K562 (cell line): ENCODE data around the gene PRCC. TPM values are rescaled to one million over a fixed set of nuclear protein-coding genes. Genes with fewer than 3 reads are reported as not detected.

Source experiments
- ATAC-seq: fragments of 200-7000 bp; cut with Tn5 transposase; 3 replicates; pipeline ENCODE4 v1.9.1; 2020; ENCODE audit warnings: moderate library complexity
- BruUV-seq: library from RNA; stranded (reverse); fragments of 400-500 nt; replicated peaks from 2 replicates; lab custom pipeline; 2021; lab: Mats Ljungman, UMichigan
- CTCF ChIA-PET: fragments of 300-600 bp; formaldehyde crosslinking; extraction: SDS; loops from one replicate; lab custom pipeline; 2021; ENCODE audit warnings: low intra/inter-chr PET ratio; lab: Yijun Ruan, JAX
- POLR2A ChIA-PET: fragments of 300-600, 350-650 bp; sonication (Branson Sonifier 250); formaldehyde crosslinking; extraction: SDS; loops from one replicate; lab custom pipeline; 2021; ENCODE audit warnings: antibody characterized with exemption, inconsistent platforms; lab: Yijun Ruan, JAX
- DNase-seq, 4 experiments: peaks; one replicate each; pipeline versions ENCODE4 v3.0.0 to v3.0.0-alpha.2; 2011 to 2018; ENCODE audit warnings: low spot score in 3 of 4, mixed read lengths in 3 of 4; ENCODE audit errors: extremely low read depth in 1 of 4
- FAIRE-seq: peaks from 2 replicates; lab custom pipeline; 2011; peaks lifted over from hg19 to GRCh38; lab: Jason Lieb, UNC
- H2AFZ ChIP-seq: 2 replicates; pipeline ENCODE4 v1.6.0; 2011; ENCODE audit warnings: low read depth, low read length, control low read depth, inconsistent platforms
- H3K27ac ChIP-seq: fragments of 200-600 bp; 3 replicates; pipeline ENCODE4 v1.8.0; 2011; ENCODE audit warnings: low read depth, mild to moderate bottlenecking, control low read depth, inconsistent platforms, low read length, moderate library complexity, mixed read lengths; ENCODE audit errors: extremely low read depth
- H3K27me3 ChIP-seq, 2 experiments: fragments of 300-600 bp in 1 of 2; 2 replicates in 1 of 2; 3 replicates in 1 of 2; pipeline versions ENCODE4 v1.6.0 to v1.8.0; 2011; ENCODE audit warnings: inconsistent platforms in 2 of 2, low read length in 2 of 2, mild to moderate bottlenecking in 1 of 2, mixed read lengths in 1 of 2, moderate library complexity in 1 of 2; ENCODE audit not compliant: control insufficient read depth in 2 of 2, insufficient read depth in 2 of 2
- H3K36me3 ChIP-seq: fragments of 300-600 bp; 3 replicates; pipeline ENCODE4 v1.8.0; 2011; ENCODE audit warnings: mild to moderate bottlenecking, low read length, inconsistent platforms; ENCODE audit not compliant: control insufficient read depth, insufficient read depth
- H3K4me1 ChIP-seq, 2 experiments: fragments of 200-600 bp in 1 of 2; replicated peaks in 1 of 2; 2 replicates in 1 of 2; 3 replicates in 1 of 2; pipeline versions ENCODE4 v1.5.1 to v1.8.0; 2011; ENCODE audit warnings: inconsistent platforms in 2 of 2, low read length in 2 of 2, mild to moderate bottlenecking in 1 of 2, mixed read lengths in 1 of 2, moderate library complexity in 1 of 2; ENCODE audit not compliant: control insufficient read depth in 2 of 2, insufficient read depth in 2 of 2
- H3K4me2 ChIP-seq: 2 replicates; pipeline ENCODE4 v1.6.1; 2011; ENCODE audit warnings: low read length, control low read depth, inconsistent platforms, mixed read lengths; ENCODE audit not compliant: insufficient read depth
- H3K4me3 ChIP-seq: fragments of 200-600 bp; sonication (generic), shearing (Covaris generic); 2 replicates; pipeline ENCODE4 v1.5.1; 2016; ENCODE audit warnings: control low read depth, inconsistent platforms
- H3K79me2 ChIP-seq: fragments of 200-600 bp; 3 replicates; pipeline ENCODE4 v1.8.0; 2011; ENCODE audit warnings: low read length, inconsistent platforms; ENCODE audit not compliant: control insufficient read depth, insufficient read depth
- H3K9ac ChIP-seq, 2 experiments: 2 replicates each; pipeline versions ENCODE4 v1.6.0 to v1.6.1; 2011; ENCODE audit warnings: low read depth in 2 of 2, low read length in 2 of 2, control low read depth in 1 of 2, inconsistent platforms in 1 of 2, mild to moderate bottlenecking in 1 of 2, mixed read lengths in 1 of 2; ENCODE audit not compliant: insufficient read depth in 1 of 2
- H3K9me1 ChIP-seq: one replicate; pipeline ENCODE4 v1.6.0; 2011; ENCODE audit warnings: inconsistent platforms, mild to moderate bottlenecking, low read length, moderate library complexity; ENCODE audit not compliant: control insufficient read depth, insufficient read depth
- H3K9me3 ChIP-seq: replicated peaks from 2 replicates; pipeline ENCODE4 v1.5.1; 2011; ENCODE audit warnings: low read depth, low read length, inconsistent platforms; ENCODE audit not compliant: control insufficient read depth, insufficient read depth
- H4K20me1 ChIP-seq: replicated peaks from 2 replicates; pipeline ENCODE4 v1.6.1; 2011; ENCODE audit warnings: low read length, inconsistent platforms, mixed read lengths; ENCODE audit not compliant: control insufficient read depth, insufficient read depth
- C11orf30 ChIP-seq: fragments of 450-650 bp; IDR thresholded peaks from 2 replicates; pipeline ENCODE4 v1.6.1; 2016; ENCODE audit warnings: low read depth, mild to moderate bottlenecking
- ERF ChIP-seq: fragments of 450-650 bp; formaldehyde crosslinking; IDR thresholded peaks from 2 replicates; pipeline ENCODE4 v1.4.0; 2020; ENCODE audit warnings: mild to moderate bottlenecking, mixed read lengths
- ESRRA ChIP-seq: fragments of 450-650 bp; IDR thresholded peaks from 2 replicates; pipeline ENCODE4 v1.6.1; 2014; ENCODE audit warnings: low read depth, mild to moderate bottlenecking, moderate library complexity, borderline replicate concordance
- ETV1 ChIP-seq: fragments of 450-650 bp; conservative IDR thresholded peaks from 2 replicates; pipeline ENCODE4 v1.6.1; 2016; ENCODE audit warnings: missing genetic modification characterization, control low read depth, low read depth, missing compliant biosample characterization
- GABPB1 ChIP-seq: sonication (generic); formaldehyde crosslinking; IDR thresholded peaks from 2 replicates; pipeline ENCODE4 v1.8.0; 2022; ENCODE audit warnings: mild to moderate bottlenecking, missing genetic modification reagents
- GTF2A2 ChIP-seq: IDR thresholded peaks from 2 replicates; pipeline ENCODE4 v1.6.1; 2016; ENCODE audit warnings: mild to moderate bottlenecking, missing genetic modification characterization, missing compliant biosample characterization
- KLF16 ChIP-seq: IDR thresholded peaks from 2 replicates; pipeline ENCODE4 v1.6.1; 2016; ENCODE audit warnings: antibody characterized with exemption
- MXI1 ChIP-seq: IDR thresholded peaks from 2 replicates; pipeline ENCODE4 v1.6.1; 2011; ENCODE audit warnings: low read depth, mild to moderate bottlenecking, improper control_type of control experiment, low read length
- POLR3A ChIP-seq: IDR thresholded peaks from 2 replicates; pipeline ENCODE4 v1.6.1; 2011; ENCODE audit warnings: borderline replicate concordance, mild to moderate bottlenecking, moderate library complexity; ENCODE audit not compliant: insufficient read length, insufficient read depth; ENCODE audit errors: extremely low read depth
- POU5F1 ChIP-seq: fragments of 150-350 bp; IDR thresholded peaks from 2 replicates; pipeline ENCODE4 v1.6.1; 2014; ENCODE audit warnings: borderline replicate concordance, low read length, low read depth, mild to moderate bottlenecking; ENCODE audit not compliant: partially characterized antibody
- RAD21 ChIP-seq, 2 experiments: fragments of 250-450 bp in 1 of 2; fragments of 450-650 bp in 1 of 2; sonication (Bioruptor Pico) in 1 of 2; formaldehyde crosslinking in 1 of 2; IDR thresholded peaks in 1 of 2; conservative IDR thresholded peaks in 1 of 2; 2 replicates each; pipeline versions ENCODE4 v1.4.0 to v1.8.0; 2020 to 2022; ENCODE audit warnings: mild to moderate bottlenecking in 2 of 2, moderate library complexity in 1 of 2
- RBBP5 ChIP-seq: fragments of 200-600 bp; sonication (generic); IDR thresholded peaks from 2 replicates; pipeline ENCODE4 v1.6.1; 2012; ENCODE audit warnings: borderline replicate concordance, mild to moderate bottlenecking, low read length, control low read depth, inconsistent platforms; ENCODE audit not compliant: insufficient read depth, poor library complexity, severe bottlenecking
- SOX6 ChIP-seq: fragments of 450-650 bp; IDR thresholded peaks from 2 replicates; pipeline ENCODE4 v1.6.1; 2014; ENCODE audit warnings: mild to moderate bottlenecking
- SP1 ChIP-seq: sonication (generic); formaldehyde crosslinking; IDR thresholded peaks from 2 replicates; pipeline ENCODE4 v1.8.1; 2022; ENCODE audit warnings: mild to moderate bottlenecking, missing genetic modification reagents
- STAG1 ChIP-seq: sonication (generic); formaldehyde crosslinking; IDR thresholded peaks from 2 replicates; pipeline ENCODE4 v1.5.0; 2020; ENCODE audit warnings: missing genetic modification reagents, borderline replicate concordance
- TAF1 ChIP-seq: IDR thresholded peaks from 2 replicates; pipeline ENCODE4 v1.6.1; 2011; ENCODE audit warnings: mild to moderate bottlenecking, low read length, moderate library complexity; ENCODE audit not compliant: insufficient read depth, control insufficient read depth, severe bottlenecking; ENCODE audit errors: extremely low read depth
- TEAD1 ChIP-seq, 2 experiments: fragments of 450-650 bp in 1 of 2; sonication (generic) in 1 of 2; formaldehyde crosslinking; IDR thresholded peaks; 2 replicates each; pipeline versions ENCODE4 v1.4.0 to v1.8.0; 2020 to 2022; ENCODE audit warnings: mild to moderate bottlenecking in 2 of 2, missing genetic modification reagents in 1 of 2
- ZNF408 ChIP-seq: fragments of 250-450 bp; sonication (Bioruptor Pico); IDR thresholded peaks from 2 replicates; pipeline ENCODE4 v1.4.0; 2020; ENCODE audit warnings: low read depth, mild to moderate bottlenecking, moderate library complexity
- ZNF512 ChIP-seq: IDR thresholded peaks from 2 replicates; pipeline ENCODE4 v1.6.1; 2016; ENCODE audit warnings: missing genetic modification characterization, missing compliant biosample characterization
- ZSCAN29 ChIP-seq: fragments of 450-650 bp; IDR thresholded peaks from 2 replicates; pipeline ENCODE4 v1.6.1; 2017
- WGBS: fragments of 100-300 bp; shearing (Covaris generic); methylation state at CpG from one replicate; pipeline ENCODE4 v1.1.6; 2016; ENCODE audit warnings: low coverage, mixed read lengths; ENCODE audit not compliant: insufficient coverage; ENCODE audit errors: missing lambda C conversion rate; 5-methylcytosine and 5-hydroxymethylcytosine counted together
- in situ Hi-C: fragments of 300-500 bp; cut with MboI; formaldehyde crosslinking; loops from 4 replicates; pipeline ENCODE4 v1.15.0; 2018; ENCODE audit warnings: inconsistent platforms, mixed read lengths
- intact Hi-C: fragments of 100-400 bp; cut with micrococcal nuclease; formaldehyde crosslinking; loops from 2 replicates; pipeline ENCODE4 v1.14.2; 2022
- polyA plus RNA-seq, 8 experiments: library from polyadenylated mRNA; depleted of rRNA in 4 of 8; stranded (reverse) in 5 of 8; unstranded in 3 of 8; fragments of >200 nt; fragmentation: Nextera tagmentation in 2 of 8; fragmentation: Illumina TruSeq in 1 of 8; extraction: Ambion mirVana in 2 of 8; extraction: Trizol in 1 of 8; gene quantifications; 2 replicates each; pipeline versions ENCODE4 v1.2.1 to v1.2.3, GENCODE V29; 2011 to 2014; ENCODE audit warnings: inconsistent platforms in 1 of 8, missing spikeins in 1 of 8
- total RNA-seq, 7 experiments: library from RNA; depleted of rRNA in 6 of 7; stranded (reverse); fragments of >200 nt in 6 of 7; fragmentation: Illumina TruSeq in 2 of 7; extraction: Trizol in 2 of 7; gene quantifications; 2 replicates each; pipeline versions ENCODE4 v1.2.1 to v1.2.3, GENCODE V29; 2011 to 2021; ENCODE audit warnings: low replicate concordance in 1 of 7

The PRCC gene
- total and polyA plus RNA-seq, 9 of the 15 experiments (the other 6 are each of a cell fraction or from before 2014, with no cell fraction given), result 23.9 to 201 (median 41.1) TPM

DNA sequence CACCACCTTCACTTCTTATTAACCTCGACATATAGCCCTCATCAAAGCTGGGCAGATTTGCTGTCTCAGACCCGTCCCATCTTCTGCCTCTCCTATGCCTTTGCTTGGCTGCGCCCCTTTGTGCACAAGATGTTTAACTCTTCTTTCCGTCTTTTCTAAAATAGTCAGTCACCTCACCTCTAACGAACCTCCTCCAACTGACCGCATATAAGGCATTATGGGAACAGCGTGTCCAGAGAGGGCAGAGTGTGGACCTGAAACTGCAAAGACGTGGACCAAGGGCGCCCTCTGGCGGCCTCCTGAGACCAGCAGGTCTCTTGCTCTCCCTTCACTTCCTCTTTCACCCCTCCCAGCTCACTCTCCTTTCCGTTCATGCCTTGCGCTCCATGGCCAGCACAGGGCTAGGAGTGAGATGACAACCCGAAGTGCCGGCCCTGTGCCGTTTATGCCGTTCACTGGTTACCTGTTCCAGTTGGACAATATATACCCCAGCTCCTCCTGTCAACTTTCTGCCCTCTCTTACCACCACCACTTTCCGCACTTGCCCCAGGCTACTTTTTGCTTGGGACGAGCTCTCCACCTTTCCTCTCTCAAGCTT is 41.6 kb upstream of the PRCC start:
- Histone ChIP-seq H3K4me2 (peak overlapping the region; percentile 100), H3K27ac (peak overlapping the region; percentile 82), H3K9me1 (no peaks in the 10 kb centered on the region), H3K36me3 (peaks cover 73% of the 10 kb centered on the region), H2AFZ (0 out of 2 replicates have a peak overlapping the region, but pooled peaks have one; percentile 25), H3K4me1 (peaks cover 13 to 17% of the 10 kb centered on the region in 2 experiments; a peak in 4 of 5 replicates), H3K9me3 (no peaks in the 10 kb centered on the region), H3K79me2 (peaks cover 82% of the 10 kb centered on the region), H3K9ac (peak overlapping the region; percentile 72 to 91), H4K20me1 (peaks cover 31% of the 10 kb centered on the region), H3K4me3 (peak overlapping the region; percentile 76), H3K27me3 (no peaks in the 10 kb centered on the region; a peak in 1 of 5 replicates)
- under 1% methylated on average over 17 of the region's 18 CpGs for WGBS
- no TSS peak for BruUV-seq
- peak; percentile 70 to 98 (median 82) for DNase-seq
- ATAC-seq, result peak; percentile 85
- in situ Hi-C loops (loop anchor here (5.0 to 25.0 kb wide), 3 partner anchors 42 to 1413 kb away; partner anchors contain the start of genes FDPS, NTRK1, PKLR and PRCC), intact Hi-C loops (loop anchor here (1.0 to 5.0 kb wide), 8 partner anchors 19 to 197 kb away; partner anchors contain the start of genes LRRC71, NTRK1 and PRCC)
- ChIA-PET POLR2A (interaction anchor here (0.6 to 5.0 kb wide), 33 partner anchors 9 to 195 kb away, joined by 3 to 60 read pairs (median 4); partner anchors contain the start of genes HDGF, LRRC71, MRPL24 and NES), CTCF (interaction anchor here (0.6 to 6.9 kb wide), 18 partner anchors 20 to 194 kb away, joined by 3 to 143 read pairs (median 7); partner anchors contain the start of genes CRABP2, HAPLN2, INSRR and NES)
- FAIRE-seq, result peak; percentile 93
- TF ChIP-seq POU5F1 (no peak), STAG1 (CRISPR knock-in tag) (peak; percentile 85), C11orf30 (peak; percentile 65), TEAD1 (CRISPR knock-in tag; IDR thresholded peaks at IDR 0.05) (peak in 1 of 2 experiments; percentile 8; a peak in 1 of 4 replicates), ERF (CRISPR knock-in tag) (0 out of 2 replicates have a peak, but pooled peaks have one; percentile 3), ETV1 (tag) (peak; percentile 90), KLF16 (peak; percentile 29; the same call in 1 of the 2 replicates), ZSCAN29 (0 out of 2 replicates have a peak, but pooled peaks have one; percentile 36), ZNF512 (no peak; the same call in 1 of the 2 replicates), GTF2A2 (no peak), MXI1 (peak; percentile 43; the same call in 1 of the 2 replicates), POLR3A (no peak), TAF1 (peak; percentile 39), SP1 (CRISPR knock-in tag) (peak; percentile 75), ESRRA (peak; percentile 84; the same call in 1 of the 2 replicates), RAD21 (CRISPR knock-in tag; conservative IDR thresholded peaks at IDR 0.05 in 1 of 2, IDR thresholded peaks at IDR 0.05 in 1 of 2) (peak; percentile 90 to 94), SOX6 (peak; percentile 41; the same call in 1 of the 2 replicates), ZNF408 (CRISPR knock-in tag) (no peak), RBBP5 (peak; percentile 5), GABPB1 (CRISPR knock-in tag) (peak; percentile 75)
